ENCODE data around the gene SEL1L2.

GRCh38 chr20:13960119-13960518 lies 30.3 kb downstream of the SEL1L2 start:
- no peak for TF ChIP-seq POLR2A (IDR thresholded peaks at IDR 0.05; ENCODE audit: low read depth, low read length)
- no peak for TF ChIP-seq POLR2AphosphoS5 (IDR thresholded peaks at IDR 0.05; ENCODE audit: low read depth, low read length)
